HG03354 (cell line): ENCODE results near the gene CNTNAP2.

ENCODE experiments used
- ATAC-seq: cut with Tn5 transposase; IDR thresholded peaks from one replicate; pipeline ENCODE4 v1.9.1; 2021; ENCODE audit warnings: mild to moderate bottlenecking; ENCODE audit not compliant: unreplicated experiment, poor library complexity, severe bottlenecking

Gene CNTNAP2

GRCh38 chr7:148149730-148150129, 2033.1 kb downstream of the CNTNAP2 start:
- no peak for ATAC-seq

GRCh38 chr7:148151778-148152177, 2035.2 kb downstream of the CNTNAP2 start:
- ATAC-seq = no peak

- ATAC-seq = no peak
Observed at GRCh38 chr7:148153616-148154284, 2037.1 kb downstream of the CNTNAP2 start.

- ATAC-seq = no peak
Observed at GRCh38 chr7:148155000-148155399, 2038.4 kb downstream of the CNTNAP2 start.

- ATAC-seq = no peak
Observed at GRCh38 chr7:148155826-148156225, 2039.2 kb downstream of the CNTNAP2 start.

GRCh38 chr7:148156233-148156632, 2039.6 kb downstream of the CNTNAP2 start:
- ATAC-seq = no peak

- no peak for ATAC-seq
Observed at GRCh38 chr7:148159331-148159730, 2042.7 kb downstream of the CNTNAP2 start.

GRCh38 chr7:148161776-148162175, 2045.2 kb downstream of the CNTNAP2 start:
- no peak for ATAC-seq

GRCh38 chr7:148162808-148163207, 2046.2 kb downstream of the CNTNAP2 start:
- no peak for ATAC-seq

- ATAC-seq = no peak
Observed at GRCh38 chr7:148163246-148163645, 2046.6 kb downstream of the CNTNAP2 start.

- no peak for ATAC-seq
Observed at GRCh38 chr7:148172920-148173319, 2056.3 kb downstream of the CNTNAP2 start.

- no peak for ATAC-seq
Observed at GRCh38 chr7:148173369-148173768, 2056.8 kb downstream of the CNTNAP2 start.

- no peak for ATAC-seq
Observed at GRCh38 chr7:148174376-148174775, 2057.8 kb downstream of the CNTNAP2 start.

GRCh38 chr7:148175512-148175911, 2058.9 kb downstream of the CNTNAP2 start:
- no peak for ATAC-seq

GRCh38 chr7:148177972-148178371, 2061.4 kb downstream of the CNTNAP2 start:
- ATAC-seq = no peak

GRCh38 chr7:148180075-148180474, 2063.5 kb downstream of the CNTNAP2 start:
- no peak for ATAC-seq

GRCh38 chr7:148182264-148182663, 2065.7 kb downstream of the CNTNAP2 start:
- no peak for ATAC-seq

GRCh38 chr7:148185041-148185440, 2068.4 kb downstream of the CNTNAP2 start:
- ATAC-seq = no peak

GRCh38 chr7:148187471-148187870, 2070.9 kb downstream of the CNTNAP2 start:
- ATAC-seq = no peak

- ATAC-seq = no peak
Observed at GRCh38 chr7:148191391-148192065, 2074.9 kb downstream of the CNTNAP2 start.

- ATAC-seq = no peak
Observed at GRCh38 chr7:148192491-148192890, 2075.9 kb downstream of the CNTNAP2 start.
